GM12801 (cell line): Measurements from ENCODE around the gene PLA2G4D.

ENCODE experiments used
- TF ChIP-seq, protein P1 (sequence below): IDR thresholded peaks from one replicate; pipeline ENCODE4 v1.5.1; 2011; ENCODE audit warnings: control low read depth; ENCODE audit not compliant: insufficient read length; ENCODE audit errors: extremely low read depth

The PLA2G4D gene

DNA sequence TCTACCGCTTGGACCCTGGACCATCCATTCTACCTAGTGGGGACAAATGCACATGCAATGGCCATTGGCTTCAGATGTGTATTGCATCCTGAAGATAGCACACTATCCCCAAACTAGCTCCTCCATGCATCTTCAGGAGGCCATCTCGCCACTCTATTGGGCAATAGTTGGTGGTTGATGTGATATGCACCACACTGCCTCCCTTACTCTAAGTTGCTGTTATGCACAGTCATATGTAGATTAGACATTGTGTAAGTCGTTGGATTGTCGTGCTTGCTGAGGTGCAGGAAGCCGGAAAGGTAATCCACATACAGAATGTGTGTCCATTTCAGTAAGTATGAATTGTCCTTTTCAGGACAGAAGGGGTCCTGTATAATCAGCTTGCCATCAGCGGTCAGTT, 26.7 kb upstream of the PLA2G4D start:
- TF ChIP-seq, protein P1, sequence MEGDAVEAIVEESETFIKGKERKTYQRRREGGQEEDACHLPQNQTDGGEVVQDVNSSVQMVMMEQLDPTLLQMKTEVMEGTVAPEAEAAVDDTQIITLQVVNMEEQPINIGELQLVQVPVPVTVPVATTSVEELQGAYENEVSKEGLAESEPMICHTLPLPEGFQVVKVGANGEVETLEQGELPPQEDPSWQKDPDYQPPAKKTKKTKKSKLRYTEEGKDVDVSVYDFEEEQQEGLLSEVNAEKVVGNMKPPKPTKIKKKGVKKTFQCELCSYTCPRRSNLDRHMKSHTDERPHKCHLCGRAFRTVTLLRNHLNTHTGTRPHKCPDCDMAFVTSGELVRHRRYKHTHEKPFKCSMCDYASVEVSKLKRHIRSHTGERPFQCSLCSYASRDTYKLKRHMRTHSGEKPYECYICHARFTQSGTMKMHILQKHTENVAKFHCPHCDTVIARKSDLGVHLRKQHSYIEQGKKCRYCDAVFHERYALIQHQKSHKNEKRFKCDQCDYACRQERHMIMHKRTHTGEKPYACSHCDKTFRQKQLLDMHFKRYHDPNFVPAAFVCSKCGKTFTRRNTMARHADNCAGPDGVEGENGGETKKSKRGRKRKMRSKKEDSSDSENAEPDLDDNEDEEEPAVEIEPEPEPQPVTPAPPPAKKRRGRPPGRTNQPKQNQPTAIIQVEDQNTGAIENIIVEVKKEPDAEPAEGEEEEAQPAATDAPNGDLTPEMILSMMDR = no peak

DNA sequence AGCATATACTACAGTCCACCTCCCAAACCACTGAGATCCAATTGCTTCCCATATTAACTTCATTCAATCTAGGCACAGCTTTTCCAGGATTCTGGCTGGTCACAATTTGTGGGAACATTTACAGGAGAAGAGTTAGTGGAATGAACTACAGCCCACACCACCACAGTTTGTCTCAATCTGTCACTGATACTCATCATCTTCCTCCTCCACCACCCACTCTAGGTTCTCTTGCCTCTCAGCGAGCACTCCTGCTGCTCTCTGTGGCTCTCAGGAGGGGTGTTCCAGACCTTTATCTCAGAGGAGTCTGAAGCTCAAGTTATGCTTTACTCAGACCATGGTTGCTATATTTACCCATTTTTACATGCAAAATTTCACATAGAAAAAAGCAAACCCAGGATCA, 25.9 kb upstream of the PLA2G4D start:
- TF ChIP-seq, protein P1 = no peak

DNA sequence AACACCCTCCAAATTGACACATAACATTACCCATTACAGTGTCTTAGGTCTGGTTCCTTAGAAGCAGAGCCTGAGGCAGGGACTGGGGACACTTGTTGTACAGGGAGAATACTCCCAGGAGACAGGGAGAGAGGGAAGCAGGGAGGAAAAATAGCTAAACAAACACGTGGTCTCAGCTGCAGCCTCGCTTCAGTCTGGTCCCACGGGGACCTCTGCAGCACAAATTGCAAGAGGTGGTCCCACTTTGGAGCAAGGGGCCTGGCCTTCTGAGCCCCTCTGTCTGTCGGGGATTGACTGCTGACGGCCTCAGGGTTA, 25.0 kb upstream of the PLA2G4D start:
- TF ChIP-seq, protein P1 = no peak

DNA sequence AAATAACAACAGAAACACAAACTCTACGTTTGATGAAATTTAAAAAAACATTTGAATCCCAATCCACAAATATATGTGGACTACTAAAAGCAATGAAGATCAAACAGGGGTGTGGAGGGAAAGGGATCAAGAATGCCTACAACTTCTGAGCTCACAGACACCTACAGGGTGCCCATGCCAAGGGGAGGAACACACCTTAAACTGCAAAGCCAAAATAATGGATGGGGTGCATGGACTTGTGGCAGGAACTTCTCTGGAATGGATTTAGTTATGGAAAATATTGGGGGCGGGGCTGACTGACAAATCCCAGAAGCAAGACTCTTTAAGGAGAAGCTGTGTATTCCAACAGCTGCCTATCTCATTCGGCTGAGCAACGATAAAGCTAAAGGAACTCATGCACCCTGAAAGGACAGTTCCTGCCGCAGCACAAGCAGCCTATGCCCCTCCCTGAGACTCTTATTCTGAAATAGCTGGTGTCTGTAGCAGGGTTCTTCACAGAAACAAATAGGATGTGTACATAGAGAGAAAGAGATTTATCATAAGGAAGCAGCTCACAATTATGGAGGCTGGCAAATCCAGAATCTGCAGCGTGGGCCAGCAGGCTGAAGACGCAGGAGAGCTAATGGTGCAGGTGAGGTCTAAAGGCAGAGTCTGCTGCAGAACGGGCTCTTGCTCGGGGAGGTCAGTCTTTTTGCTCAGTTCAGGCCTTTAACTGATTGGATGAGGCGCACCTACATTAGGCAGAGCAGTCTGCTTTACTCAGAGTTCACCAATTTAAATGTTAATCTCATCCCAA, 24.5 kb upstream of the PLA2G4D start:
- TF ChIP-seq, protein P1 = no peak

DNA sequence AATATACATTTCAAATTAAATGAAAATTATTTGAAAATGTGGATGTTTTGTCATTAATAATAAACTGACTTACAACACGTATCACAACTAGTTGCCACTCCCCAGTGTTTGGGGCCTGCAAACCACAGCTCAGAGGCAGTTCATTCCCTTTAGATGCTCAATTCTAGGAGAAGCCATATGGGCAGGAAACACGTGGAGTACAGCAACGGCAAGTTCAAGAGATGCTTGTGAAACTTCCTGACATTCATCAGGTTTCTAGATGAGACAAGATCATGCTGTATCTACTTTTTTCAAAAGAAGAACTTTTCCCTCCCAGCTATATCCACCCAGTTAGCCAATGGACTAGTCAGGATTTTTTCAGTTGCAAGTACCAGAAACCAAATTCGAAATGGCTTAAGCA, 17.6 kb upstream of the PLA2G4D start:
- TF ChIP-seq, protein P1 = no peak

DNA sequence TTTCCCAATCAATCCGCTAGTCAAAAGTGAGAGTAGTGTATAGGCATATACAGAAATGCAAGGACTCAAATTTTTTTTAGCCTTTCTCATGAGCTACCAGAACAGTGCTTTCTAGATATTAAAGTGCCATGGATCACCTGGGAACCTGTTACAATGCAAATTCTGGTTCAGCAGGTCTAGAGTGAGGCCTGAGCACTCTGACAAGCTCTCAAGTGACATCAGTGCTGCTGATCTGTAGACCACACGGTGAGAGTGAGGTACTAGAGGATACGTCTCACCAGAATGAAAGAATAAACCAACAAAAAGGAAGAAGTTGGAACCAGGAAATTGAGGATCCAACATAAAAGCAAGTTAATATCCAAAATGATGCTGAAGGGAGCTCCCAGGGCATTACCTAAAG, 16.0 kb upstream of the PLA2G4D start:
- TF ChIP-seq, protein P1 = no peak

DNA sequence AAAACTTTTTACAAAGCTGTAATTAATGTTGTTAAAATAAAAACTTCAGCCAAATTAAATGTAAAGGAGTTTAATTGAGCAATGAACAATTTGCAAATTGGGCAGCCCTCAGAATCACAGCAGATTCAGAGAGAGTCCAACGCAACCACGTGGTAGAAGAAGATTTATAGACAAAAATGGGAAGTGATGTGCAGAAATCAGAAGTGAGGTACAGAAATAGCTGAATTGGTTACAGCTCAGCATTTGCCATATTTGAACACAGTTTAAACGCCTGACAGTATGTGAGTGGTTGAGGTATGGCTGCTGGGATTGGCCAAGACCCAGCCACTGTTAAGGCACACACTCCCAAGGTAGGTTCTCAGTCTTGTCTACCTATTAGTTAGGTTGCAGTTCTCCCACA, 14.4 kb upstream of the PLA2G4D start:
- TF ChIP-seq, protein P1 = no peak

DNA sequence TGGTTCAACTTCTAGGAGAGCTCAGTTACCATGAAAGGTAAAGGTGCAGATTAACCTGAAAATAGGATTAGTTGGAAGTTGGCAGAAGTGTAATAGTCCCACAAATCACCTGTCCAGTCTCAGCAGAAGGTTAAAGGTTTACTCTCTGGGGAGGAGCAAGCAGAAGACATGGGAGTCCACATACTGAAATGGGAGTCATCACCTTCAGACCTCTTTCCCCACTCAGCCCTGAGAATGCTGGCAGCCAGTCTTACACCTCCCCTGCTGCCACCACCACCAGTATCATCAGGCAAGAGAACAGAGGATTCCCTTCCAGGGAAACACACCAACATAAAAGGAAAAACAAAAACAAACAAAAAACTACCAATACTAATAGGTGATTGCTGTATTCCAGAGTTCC, 13.8 kb upstream of the PLA2G4D start:
- TF ChIP-seq, protein P1 = no peak
